Posterior cingulate gyrus (tissue), 11 donors: ENCODE results near the gene TRIM9.
"Not testable (repeated sequence)": the region's sequence is repeated elsewhere in the genome, so short reads cannot be mapped to it uniquely, and the experiment has no call there.

ENCODE experiments used
- DNase-seq, 10 donors: peaks; one replicate each; pipeline versions ENCODE4 v3.0.0 to v3.0.0-alpha.2; 2020 to 2021; ENCODE audit warnings: mixed read lengths in 3 of 10
- intact Hi-C: fragments of 100-400 bp; cut with DNase I; formaldehyde crosslinking; loops from one replicate; pipeline ENCODE4 v1.15.1; 2023

The TRIM9 gene

DNA sequence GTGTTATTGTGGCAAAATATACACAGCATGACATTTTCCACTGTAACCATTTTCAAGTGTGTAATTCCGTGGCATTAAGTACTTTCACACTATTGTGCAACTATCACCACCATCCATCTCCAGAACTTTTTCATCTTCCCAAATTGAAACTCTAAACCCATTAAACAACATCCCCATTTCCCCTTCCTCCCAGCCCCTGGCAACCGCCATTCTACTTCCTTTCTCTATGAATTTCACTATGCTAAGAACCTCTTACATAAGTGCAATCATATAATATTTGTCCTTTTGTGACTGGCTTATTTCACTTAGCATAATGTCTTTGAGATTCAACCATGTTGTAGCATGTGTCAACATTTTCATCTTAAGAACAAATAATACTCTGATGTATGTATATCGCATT, 82.8 kb downstream of the TRIM9 start:
- intact Hi-C loops: no loop called here
- DNase-seq: no peak

DNA sequence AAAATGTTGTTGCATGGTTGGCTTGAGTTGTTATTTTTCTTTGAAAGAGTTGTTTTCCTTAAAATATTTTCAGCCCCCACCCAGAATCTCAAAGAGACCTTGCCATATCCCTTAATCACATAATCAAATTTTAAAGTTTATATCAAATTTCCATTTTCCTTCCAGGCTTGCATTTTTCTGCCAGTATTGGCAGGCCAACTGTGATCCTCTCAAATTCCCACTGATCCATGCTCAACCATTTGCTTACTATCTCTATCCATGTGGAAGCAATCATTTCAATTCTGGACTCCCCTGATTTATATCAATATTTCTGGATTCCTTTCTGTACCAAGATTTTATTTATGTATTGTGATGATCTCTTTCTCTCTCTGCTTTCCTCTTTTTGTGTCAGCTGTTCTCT, 86.5 kb downstream of the TRIM9 start:
- DNase-seq: no peak
- intact Hi-C loops: loop anchor here (5.0 kb wide), 1 partner anchor 84 kb away; no protein-coding TSS in a partner anchor

DNA sequence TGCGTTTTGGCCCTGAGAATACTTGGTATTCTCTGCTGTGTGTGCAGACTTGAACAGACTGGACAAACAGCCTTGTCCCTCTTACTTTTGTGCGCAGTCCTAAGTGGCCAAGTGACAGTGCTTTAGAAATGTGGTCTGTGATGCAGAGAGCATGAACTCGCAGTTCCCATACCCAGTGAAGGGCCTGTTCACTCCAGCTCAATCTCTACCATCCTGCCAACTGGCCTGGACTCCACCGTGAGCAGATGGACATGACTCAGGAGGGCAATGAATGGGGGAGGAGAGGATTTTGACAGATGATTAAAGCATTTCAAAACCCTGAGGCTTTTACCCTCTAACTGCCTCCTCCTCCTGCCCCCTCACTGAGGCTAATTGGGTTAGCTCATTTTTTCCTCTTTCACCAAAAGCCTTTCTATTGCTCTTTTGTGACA, 88.1 kb downstream of the TRIM9 start:
- DNase-seq: peak; percentile 43 to 91 (median 58)
- intact Hi-C loops: loop anchor here (5.0 kb wide), 1 partner anchor 86 kb away; no protein-coding TSS in a partner anchor

DNA sequence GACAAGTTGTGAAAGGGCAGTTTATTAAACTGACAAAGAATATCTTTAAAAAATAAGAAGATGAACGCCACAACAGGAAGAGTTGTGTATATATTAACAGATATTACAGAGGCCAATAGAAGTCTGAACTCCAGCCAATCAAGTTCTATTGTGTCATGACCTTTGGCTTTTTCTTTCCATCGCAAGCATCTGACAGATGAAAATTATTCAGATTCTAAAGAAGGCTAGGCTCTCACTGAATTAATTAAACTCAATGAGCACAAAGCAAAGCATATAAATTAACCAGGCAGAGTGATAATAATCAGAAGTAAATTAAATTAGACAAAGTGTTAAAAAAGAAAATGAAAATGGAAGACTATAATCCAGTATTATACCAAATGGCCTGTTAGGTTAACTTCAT, 88.6 kb downstream of the TRIM9 start:
- no peak for DNase-seq
- intact Hi-C loops: loop anchor here (5.0 kb wide), 1 partner anchor 86 kb away; no protein-coding TSS in a partner anchor

DNA sequence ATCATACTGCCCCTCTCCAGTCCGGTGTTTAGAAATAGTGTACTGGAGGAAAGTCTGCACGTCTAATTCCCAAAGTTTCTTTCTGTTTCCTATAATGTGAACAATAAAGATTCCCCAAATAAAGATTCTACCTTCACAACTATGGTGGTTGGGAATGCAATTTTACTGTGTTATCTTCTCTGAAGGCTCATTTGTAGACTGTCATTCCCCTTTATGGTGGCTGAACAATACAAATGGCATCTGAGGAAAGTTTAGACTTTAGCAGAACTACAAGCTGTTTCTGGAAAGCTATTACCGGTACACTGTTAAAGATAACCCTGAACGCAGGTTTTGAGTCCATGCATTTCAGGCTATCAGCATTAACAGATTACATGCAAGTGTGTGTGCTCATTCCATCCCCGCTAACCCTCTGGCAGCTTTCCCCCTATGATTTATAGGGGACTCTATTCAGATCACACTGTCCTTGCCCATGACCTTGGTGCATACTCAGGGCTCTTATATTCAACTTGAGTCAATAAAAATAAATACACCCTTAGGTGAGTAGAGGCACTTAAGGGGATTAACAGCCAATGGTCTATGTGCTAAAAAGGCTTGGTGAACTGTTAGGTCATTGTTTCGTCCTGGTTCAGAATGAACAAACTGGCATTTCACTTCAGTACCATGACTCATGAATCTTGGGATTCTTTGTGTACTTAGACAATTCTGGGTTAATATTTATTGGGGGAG, 89.9 kb downstream of the TRIM9 start:
- DNase-seq: no peak
- intact Hi-C loops: loop anchor here (5.0 kb wide), 1 partner anchor 87 kb away; no protein-coding TSS in a partner anchor

DNA sequence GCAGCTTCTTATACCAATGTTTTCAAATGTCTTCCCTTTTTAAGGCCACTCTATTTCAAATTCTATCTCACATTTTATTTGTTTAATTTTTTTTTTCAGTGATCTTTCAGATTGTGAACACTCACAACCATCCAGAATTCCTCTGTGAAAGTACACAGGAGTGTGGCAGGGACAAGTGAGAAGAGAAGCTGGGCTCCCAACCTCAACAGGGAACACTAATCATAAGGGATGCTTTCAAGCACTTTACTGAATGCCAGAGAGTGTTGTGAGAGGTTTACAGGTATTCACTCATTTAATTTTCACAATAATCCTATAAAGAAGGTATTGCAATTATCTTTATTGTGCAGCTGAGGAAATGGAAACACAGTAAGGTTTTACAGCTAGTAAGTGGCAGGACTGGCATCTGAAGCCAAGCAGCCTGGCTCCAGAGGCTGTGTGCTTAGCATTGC, 90.5 kb downstream of the TRIM9 start:
- peak in 2 of 10 donors; percentile 83 to 84 for DNase-seq
- intact Hi-C loops: no loop called here

DNA sequence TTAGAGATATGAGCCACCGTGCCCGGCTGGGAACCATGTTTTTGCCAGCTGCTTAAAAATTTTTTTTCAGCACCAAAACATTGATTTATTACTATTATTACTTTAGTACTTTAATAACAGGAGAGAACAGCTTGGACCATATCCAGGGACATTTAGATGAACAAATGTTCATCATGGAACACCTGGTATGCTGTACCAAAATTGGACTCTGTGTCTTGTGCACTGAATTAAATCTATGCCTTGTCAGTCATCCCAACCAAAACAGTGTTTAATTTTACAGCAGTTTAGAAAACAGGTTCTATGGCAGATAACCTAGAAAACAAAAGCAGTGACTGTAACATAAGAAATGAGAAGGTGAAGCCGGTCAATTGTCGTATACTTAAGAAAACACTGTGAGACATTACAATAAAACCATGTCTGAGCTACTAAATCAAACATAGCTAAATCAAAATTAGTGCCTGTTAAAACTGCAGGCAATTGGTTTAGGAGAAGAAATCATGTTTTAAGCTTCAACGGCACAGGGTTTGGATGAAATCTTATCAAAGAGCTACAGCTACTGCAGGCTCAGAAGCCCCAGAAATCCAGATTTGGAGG, 92.4 kb downstream of the TRIM9 start:
- intact Hi-C loops: no loop called here
- DNase-seq: no peak

DNA sequence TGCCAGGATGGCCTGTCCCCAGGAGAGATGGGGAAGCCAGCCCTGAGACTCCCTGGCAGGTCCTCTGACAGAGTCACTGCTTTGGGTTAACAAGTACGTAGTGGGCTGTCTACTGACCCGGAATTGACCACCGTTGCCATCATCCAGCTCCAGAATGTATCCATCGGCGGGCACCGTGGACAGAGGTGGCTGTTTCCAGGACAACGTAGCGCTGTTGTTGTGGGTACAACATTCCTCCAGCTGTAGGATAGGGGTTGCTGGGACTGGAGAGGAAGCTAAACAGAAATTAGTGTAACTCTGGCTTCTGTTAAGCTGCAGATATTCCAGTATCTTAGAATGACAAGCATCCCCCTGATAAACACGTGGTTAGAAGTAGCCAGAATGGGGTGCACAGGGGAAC, 94.3 kb downstream of the TRIM9 start:
- intact Hi-C loops: no loop called here

DNA sequence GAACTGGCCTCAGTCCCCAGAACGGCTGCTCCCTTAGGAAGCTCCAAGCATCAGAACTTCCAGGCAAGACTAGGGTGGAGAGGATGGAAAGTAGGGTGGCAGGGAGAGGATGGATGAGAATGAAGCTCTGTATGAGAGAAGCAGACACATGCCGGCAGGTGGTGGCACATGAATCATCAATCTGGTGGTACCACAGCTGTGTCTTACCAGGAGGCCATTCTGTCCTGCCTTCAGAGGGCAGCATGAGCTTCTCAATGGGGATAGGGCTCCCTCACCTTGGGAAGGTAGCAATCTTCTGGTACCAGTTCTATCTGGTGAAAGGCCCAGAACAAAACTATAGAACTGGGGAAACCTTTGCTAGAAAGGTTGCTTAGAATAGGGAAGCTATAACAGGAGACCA, 95.2 kb downstream of the TRIM9 start:
- DNase-seq: peak in 6 of 10 donors; percentile 35 to 90 (median 74)
- intact Hi-C loops: no loop called here

More for the DNA sequence above, 94.3 kb downstream of the TRIM9 start:
- no peak for DNase-seq

DNA sequence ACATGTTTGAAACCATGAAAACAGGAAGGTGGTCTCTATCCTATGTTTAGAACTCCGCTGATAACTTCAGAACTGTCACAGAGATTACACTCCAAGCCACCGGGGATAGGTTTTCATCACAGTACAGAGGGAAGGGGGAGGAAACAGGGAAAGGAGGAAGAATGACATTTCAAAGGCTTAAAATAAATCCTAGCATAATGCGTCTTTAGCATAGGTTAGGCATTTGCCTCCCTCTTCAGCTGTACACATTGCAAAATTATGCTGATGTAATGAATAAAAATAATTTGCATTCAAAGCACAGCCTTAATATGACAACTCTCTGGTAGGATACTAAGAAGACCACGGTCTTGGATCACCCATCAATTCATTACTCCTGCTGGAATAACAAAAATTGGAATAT, 96.3 kb downstream of the TRIM9 start:
- DNase-seq: no peak
- intact Hi-C loops: no loop called here

DNA sequence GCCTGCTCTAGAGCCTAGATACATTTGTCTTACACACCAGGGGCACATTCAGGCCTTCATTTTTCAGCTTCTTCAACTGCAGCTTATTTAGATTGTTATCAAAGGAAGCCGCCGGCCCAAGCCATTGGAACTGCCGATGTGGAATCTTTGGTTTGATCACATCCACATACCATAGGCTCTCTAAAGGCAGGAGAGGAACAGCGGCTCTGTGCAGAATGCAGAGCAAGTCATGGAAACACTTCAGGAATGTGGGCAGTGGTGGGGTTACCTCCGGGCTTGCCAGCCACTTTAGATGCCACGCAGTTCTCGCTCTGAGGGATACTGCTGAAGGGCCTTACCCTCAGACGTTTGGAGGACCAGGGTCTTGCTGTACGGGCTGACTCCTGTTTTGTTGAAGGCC, 97.2 kb downstream of the TRIM9 start:
- intact Hi-C loops: no loop called here
- DNase-seq: no peak

DNA sequence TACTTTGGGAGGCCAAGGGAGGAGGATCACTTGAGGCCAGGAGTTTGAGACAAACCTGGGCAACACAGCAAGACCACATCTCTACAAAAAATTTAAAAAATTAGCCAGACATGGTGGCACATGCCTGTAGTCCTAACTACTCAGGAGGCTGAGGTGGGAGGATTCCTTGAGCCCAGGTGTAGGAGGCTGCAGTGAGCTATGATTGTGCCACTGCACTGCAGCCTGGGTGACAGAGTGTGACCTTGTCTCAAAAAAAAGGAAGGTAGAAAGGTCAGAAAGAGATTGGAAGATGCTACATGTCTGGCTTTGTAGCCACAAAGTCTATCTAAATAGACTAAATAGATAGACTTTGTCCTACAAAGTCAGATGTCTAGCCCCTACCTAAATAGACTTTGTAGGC, 100.7 kb downstream of the TRIM9 start:
- intact Hi-C loops: not testable (repeated sequence)

DNA sequence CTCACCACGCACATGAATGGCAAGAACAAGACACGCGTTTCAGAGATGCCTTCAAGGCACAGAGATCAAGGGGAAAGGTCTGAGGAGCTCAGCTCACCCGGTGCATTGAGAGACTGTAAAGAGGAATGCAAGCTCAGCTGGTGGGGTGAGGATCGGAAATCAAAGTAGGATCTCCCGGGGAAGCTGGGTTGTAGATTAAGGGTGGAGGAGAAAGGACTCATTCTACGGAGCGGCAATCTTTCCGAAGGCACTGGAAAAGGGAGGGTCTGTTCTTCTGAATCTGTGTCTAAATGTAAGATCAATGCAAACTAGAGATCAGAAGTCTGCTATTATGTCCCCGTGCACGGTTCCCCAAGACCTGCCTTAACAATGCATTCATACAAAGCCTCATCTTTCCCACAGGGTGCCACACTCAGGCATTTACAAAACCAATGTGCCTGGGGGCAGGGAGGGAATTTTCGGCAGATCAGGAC, 109.0 kb downstream of the TRIM9 start:
- DNase-seq: no peak
- intact Hi-C loops: no loop called here

More for the DNA sequence above, 100.7 kb downstream of the TRIM9 start:
- not testable (repeated sequence) for DNase-seq

DNA sequence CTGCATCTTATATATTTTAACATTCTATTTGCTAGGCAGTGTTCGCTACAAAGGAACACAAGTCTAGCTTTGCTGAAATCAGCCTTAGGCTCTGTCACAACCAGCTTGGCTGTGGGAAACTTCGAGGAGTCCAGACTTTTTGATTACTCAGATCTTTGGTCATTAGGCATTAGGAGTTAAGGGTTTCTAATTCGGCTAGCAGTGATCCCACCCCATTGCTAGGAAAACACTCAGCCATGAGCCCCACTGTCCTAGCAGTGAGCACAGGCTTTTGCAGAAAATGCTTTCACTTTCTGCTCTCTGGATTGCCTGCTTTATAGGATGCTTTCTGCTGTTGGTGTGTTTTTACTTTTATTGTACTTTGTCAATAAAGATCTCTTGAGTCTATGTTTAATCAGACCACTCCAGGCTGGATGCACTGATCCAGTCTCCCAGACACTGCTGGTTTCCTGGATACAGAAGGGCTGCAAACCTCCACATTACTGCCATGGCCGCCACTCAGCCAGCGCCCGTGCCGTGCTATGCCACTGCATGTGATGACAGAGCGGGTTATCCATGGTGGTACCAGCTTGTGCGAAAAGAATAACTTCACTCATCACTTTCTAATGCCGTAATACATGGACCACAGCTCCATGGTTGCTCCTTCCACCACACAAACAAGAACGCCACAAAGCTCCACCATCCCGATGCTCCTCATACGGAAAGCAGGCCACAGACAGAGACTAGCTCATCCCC, 109.6 kb downstream of the TRIM9 start:
- DNase-seq: peak in 5 of 10 donors; percentile 38 to 86 (median 59)

DNA sequence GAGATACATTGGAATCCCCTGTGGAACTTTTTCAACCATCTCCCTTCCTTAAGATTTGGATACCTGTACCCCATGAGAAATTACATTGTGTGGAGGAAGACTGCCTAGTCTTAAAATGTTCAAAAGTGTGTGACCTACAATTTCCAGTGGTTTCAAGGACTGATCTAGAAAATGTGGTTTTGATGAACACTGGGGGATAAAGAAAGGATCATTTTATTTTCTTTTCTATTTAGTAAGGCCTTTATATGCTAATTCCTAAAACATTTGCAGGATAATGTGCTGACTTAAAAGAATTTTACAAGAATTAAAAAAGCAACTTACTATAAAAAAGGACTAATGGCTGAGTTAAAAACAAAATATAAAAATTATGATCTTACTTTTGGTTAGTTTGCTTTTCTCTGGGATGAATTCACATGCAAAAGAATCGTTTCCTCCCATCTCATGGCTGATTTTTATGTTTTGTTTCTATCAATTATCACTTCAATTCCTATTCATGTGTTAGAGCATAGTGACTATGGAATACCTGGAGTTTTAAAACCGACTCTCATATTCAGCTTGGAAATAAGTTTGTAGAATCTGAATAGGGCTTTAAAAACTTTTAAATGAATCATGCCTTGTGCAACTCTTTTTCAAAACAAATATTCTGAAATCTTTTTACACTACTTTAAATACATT, 110.7 kb downstream of the TRIM9 start:
- intact Hi-C loops: no loop called here
- no peak for DNase-seq

More for the DNA sequence above, 109.6 kb downstream of the TRIM9 start:
- intact Hi-C loops: no loop called here

DNA sequence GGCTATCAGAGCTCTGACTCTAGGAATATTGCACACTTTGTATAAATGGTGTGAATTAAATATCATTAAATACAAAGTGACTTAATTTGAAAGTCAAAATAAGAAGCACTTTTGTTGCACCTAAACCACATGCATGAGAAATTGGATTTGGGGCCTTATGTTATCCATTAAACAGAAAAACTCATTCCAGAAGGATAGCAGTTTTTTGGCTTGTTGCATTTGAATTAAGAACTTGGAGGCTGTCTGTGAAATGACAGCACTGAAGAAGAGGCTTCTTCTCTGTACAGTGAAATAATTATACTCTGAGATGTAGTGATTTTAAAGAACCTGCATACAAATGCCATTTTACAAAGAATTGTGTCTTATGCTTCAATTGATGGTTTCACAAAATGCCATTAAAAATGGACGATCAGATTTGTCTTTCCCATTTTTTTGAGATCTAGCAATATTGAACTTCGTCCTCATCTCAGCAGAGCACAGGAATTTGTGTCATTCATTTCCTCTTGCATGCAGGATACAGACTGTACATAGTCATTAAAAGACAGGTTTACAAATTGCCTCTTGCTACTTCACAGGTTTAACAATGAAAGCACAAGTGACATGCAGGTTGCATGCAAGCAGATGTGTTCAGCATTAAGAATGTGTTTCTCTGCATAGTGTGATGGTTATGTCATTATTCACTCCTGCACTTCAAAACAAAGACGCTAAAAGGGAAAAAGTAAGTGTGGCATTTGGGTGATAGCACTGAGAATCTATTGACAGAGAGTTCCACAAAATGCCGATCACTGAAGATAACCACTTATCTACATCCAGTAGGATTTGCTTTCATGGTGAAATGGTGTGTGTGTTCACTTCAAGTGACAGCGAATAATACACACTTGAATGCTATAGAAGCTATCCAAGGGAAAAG, 114.7 kb downstream of the TRIM9 start:
- intact Hi-C loops: no loop called here
- DNase-seq: no peak

DNA sequence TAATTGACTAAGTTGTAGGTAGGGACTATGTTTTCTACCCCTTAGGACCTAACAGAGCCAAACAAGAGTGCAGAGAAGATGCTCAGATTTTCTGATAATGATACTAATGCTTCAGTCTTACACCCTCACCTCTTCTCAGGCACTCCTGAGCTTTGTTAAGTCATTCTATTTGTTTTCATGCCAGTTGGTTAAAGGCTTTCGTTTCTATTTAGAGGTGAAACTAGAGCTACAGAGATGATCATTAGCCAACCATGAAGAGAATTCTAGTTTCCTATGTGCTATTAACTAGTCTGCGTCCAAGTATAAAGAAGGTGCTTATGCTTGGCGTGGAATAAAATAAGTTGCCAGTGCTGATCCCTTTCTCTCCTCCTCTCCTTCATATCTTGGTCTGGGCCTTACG, 116.0 kb downstream of the TRIM9 start:
- intact Hi-C loops: no loop called here

DNA sequence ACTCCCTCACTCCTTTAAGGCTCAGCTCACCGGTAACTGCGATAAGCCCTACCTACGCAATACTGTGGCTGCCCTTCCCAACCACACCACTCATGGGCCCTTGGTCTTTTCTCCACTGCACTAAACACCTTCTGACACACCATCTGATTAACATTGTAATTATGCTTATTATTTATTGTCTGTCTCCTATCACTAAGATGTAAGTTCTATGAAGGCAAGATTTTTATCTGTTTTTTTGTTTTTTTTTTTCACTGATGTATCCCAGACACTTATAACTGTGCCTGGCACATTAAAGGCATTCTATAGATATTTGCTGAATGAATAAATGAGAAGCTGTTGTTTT, 116.4 kb downstream of the TRIM9 start:
- no peak for DNase-seq
- intact Hi-C loops: no loop called here

More for the DNA sequence above, 116.0 kb downstream of the TRIM9 start:
- no peak for DNase-seq

DNA sequence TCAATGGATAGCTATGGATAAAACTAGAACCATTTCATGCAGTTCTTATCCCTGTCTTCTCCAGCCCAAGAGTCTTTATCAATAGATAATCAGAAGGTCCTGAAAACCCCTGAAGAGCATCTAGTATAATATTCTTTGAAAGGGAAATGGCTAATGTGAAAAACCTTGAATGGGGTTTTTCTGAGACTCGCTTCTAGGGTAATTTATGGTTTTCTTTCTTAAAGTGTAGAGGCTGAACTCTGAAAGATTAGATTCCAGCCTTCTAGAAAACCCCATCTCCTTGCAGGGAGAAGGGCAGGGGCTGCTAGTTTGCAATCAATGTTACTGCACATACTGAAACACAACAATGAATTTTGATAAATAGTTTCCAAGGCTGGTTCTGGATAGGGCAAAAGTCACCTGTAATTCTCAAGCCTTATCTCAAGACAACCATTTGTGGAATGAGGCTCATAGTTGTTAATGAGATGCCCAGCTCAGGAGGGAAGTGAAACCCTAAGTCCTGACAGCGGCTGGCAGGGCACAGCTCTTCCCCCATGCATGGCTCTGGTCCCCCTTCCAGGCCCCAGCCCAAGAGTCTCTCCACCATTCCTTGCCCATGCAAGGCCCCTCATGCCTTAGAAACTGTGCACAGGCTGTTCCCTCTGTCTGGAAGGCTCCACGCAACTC, 116.9 kb downstream of the TRIM9 start:
- DNase-seq: no peak
- intact Hi-C loops: no loop called here
